ENCODE results near the gene UNC93B1.

The UNC93B1 gene

GRCh38 chr11:68028802-68029545, 25.1 kb upstream of the UNC93B1 start:
- Histone ChIP-seq H3K9me3 (ENCODE audit: control extremely low read depth in 1 of 5, control insufficient read depth in 4 of 5, insufficient read depth in 2 of 5, low read depth in 1 of 5, low read length in 4 of 5) (peaks cover 0 to 10% (median 0%) of the 10 kb centered on the region in 5 experiments), H3K27me3 (replicated peaks in 2 of 5; ENCODE audit: control insufficient read depth in 4 of 5, insufficient read depth in 5 of 5, low read length in 4 of 5) (no peaks in the 10 kb centered on the region), H3K4me3 (ENCODE audit: control insufficient read depth in 1 of 7, extremely low read depth in 1 of 7, insufficient read depth in 4 of 7, low read depth in 2 of 7, low read length in 6 of 7) (peak overlapping the region in 2 of 7 experiments; percentile 90 to 96), H3K27ac (ENCODE audit: insufficient read depth in 1 of 2, low read depth in 1 of 2, low read length in 2 of 2, poor library complexity in 1 of 2, severe bottlenecking in 2 of 2) (no peak overlapping the region), H3K36me3 (ENCODE audit: control insufficient read depth in 4 of 4, insufficient read depth in 4 of 4, low read length in 3 of 4) (peaks cover 2 to 46% (median 15%) of the 10 kb centered on the region in 4 experiments), H3K4me1 (ENCODE audit: control extremely low read depth in 1 of 4, control insufficient read depth in 4 of 4, insufficient read depth in 4 of 4, low read length in 3 of 4) (peaks cover 2 to 25% (median 17%) of the 10 kb centered on the region in 4 experiments)
- no peak for DNase-seq
- POLR2A ChIA-PET: interaction anchor here (0.7 kb wide), 1 partner anchor 1693 kb away, joined by 3 read pairs; the partner anchor contains the start of gene RIN1
- CTCF ChIA-PET: interaction anchor here (0.6 to 1.7 kb wide), 4 partner anchors 9 to 23 kb away, joined by 3 to 8 read pairs (median 4); partner anchors contain the start of genes ALDH3B1 and TCIRG1
- WGBS (ENCODE audit: insufficient coverage): 96% methylated on average over 12 of the region's 12 CpGs

DNA sequence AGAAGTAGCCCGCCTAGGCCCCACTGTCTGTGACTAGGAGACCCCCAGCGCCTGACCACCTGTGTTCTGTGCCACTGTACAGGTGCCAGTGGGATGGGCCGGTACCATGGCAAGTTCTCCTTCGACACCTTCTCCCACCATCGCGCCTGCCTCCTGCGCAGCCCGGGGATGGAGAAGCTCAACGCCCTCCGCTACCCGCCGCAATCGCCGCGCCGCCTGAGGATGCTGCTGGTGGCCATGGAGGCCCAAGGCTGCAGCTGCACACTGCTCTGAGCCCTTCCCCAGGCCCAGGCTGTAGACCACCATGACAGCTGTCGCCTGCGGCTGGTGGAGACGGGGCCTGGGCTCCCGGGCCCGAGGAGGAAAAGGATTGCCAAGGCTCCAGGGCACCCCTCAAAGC, 23.8 kb upstream of the UNC93B1 start:
- H3K9me3 ChIP-seq (ENCODE audit: control extremely low read depth in 1 of 5, control insufficient read depth in 4 of 5, insufficient read depth in 2 of 5, low read depth in 1 of 5, low read length in 4 of 5): peaks cover 0 to 10% (median 0%) of the 10 kb centered on the region in 5 experiments
- POLR2A ChIA-PET: no interaction called here
- H3K27me3 ChIP-seq (replicated peaks in 2 of 5; ENCODE audit: control insufficient read depth in 4 of 5, insufficient read depth in 5 of 5, low read length in 4 of 5): no peaks in the 10 kb centered on the region
- no peak overlapping the region for H3K27ac ChIP-seq (ENCODE audit: insufficient read depth in 1 of 2, low read depth in 1 of 2, low read length in 2 of 2, poor library complexity in 1 of 2, severe bottlenecking in 2 of 2)
- CTCF ChIA-PET: no interaction called here
- peaks cover 0 to 43% (median 8%) of the 10 kb centered on the region in 4 experiments for H3K36me3 ChIP-seq (ENCODE audit: control insufficient read depth in 4 of 4, insufficient read depth in 4 of 4, low read length in 3 of 4)
- peaks cover 2 to 25% (median 17%) of the 10 kb centered on the region in 4 experiments for H3K4me1 ChIP-seq (ENCODE audit: control extremely low read depth in 1 of 4, control insufficient read depth in 4 of 4, insufficient read depth in 4 of 4, low read length in 3 of 4)
- DNase-seq: no peak
- whole genome bisulfite sequencing (ENCODE audit: insufficient coverage): 94% methylated on average over 18 of the region's 21 CpGs
- H3K4me3 ChIP-seq (ENCODE audit: control insufficient read depth in 1 of 7, extremely low read depth in 1 of 7, insufficient read depth in 4 of 7, low read depth in 2 of 7, low read length in 6 of 7): no peak overlapping the region

- peaks cover 2 to 19% (median 14%) of the 10 kb centered on the region in 4 experiments for H3K4me1 ChIP-seq (ENCODE audit: control extremely low read depth in 1 of 4, control insufficient read depth in 4 of 4, insufficient read depth in 4 of 4, low read length in 3 of 4)
These were observed 22.7 kb upstream of the UNC93B1 start for GRCh38 chr11:68026391-68027105.

GRCh38 chr11:68025047-68025446, 21.1 kb upstream of the UNC93B1 start:
- POLR2A ChIA-PET: no interaction called here
- Histone ChIP-seq H3K27me3 (replicated peaks in 2 of 5; ENCODE audit: control insufficient read depth in 4 of 5, insufficient read depth in 5 of 5, low read length in 4 of 5) (no peaks in the 10 kb centered on the region), H3K36me3 (ENCODE audit: control insufficient read depth in 4 of 4, insufficient read depth in 4 of 4, low read length in 3 of 4) (peaks cover 0 to 47% (median 5%) of the 10 kb centered on the region in 4 experiments), H3K4me1 (ENCODE audit: control extremely low read depth in 1 of 4, control insufficient read depth in 4 of 4, insufficient read depth in 4 of 4, low read length in 3 of 4) (peaks cover 0 to 10% (median 8%) of the 10 kb centered on the region in 4 experiments), H3K9me3 (ENCODE audit: control extremely low read depth in 1 of 5, control insufficient read depth in 4 of 5, insufficient read depth in 2 of 5, low read depth in 1 of 5, low read length in 4 of 5) (peaks cover 0 to 10% (median 0%) of the 10 kb centered on the region in 5 experiments), H3K27ac (ENCODE audit: insufficient read depth in 1 of 2, low read depth in 1 of 2, low read length in 2 of 2, poor library complexity in 1 of 2, severe bottlenecking in 2 of 2) (no peak overlapping the region), H3K4me3 (ENCODE audit: control insufficient read depth in 1 of 7, extremely low read depth in 1 of 7, insufficient read depth in 4 of 7, low read depth in 2 of 7, low read length in 6 of 7) (no peak overlapping the region)
- CTCF ChIA-PET: interaction anchor here (1.2 kb wide), 1 partner anchor 14 kb away, joined by 3 read pairs; no protein-coding TSS in a partner anchor
- WGBS (ENCODE audit: insufficient coverage): 95% methylated on average over 5 of the region's 5 CpGs
- DNase-seq: peak in 1 of 3 donors; percentile 26

More at GRCh38 chr11:68026391-68027105, 22.7 kb upstream of the UNC93B1 start:
- H3K36me3 ChIP-seq (ENCODE audit: control insufficient read depth in 4 of 4, insufficient read depth in 4 of 4, low read length in 3 of 4): peaks cover 0 to 47% (median 5%) of the 10 kb centered on the region in 4 experiments
- H3K27me3 ChIP-seq (replicated peaks in 2 of 5; ENCODE audit: control insufficient read depth in 4 of 5, insufficient read depth in 5 of 5, low read length in 4 of 5): no peaks in the 10 kb centered on the region
- no peak for DNase-seq
- 97% methylated on average over 15 of the region's 18 CpGs for whole genome bisulfite sequencing (ENCODE audit: insufficient coverage)
- ChIA-PET CTCF (interaction anchor here (1.0 to 1.5 kb wide), 2 partner anchors 17 to 20 kb away, joined by 3 to 4 read pairs; no protein-coding TSS in a partner anchor), POLR2A (no interaction called here)
- H3K4me3 ChIP-seq (ENCODE audit: control insufficient read depth in 1 of 7, extremely low read depth in 1 of 7, insufficient read depth in 4 of 7, low read depth in 2 of 7, low read length in 6 of 7): no peak overlapping the region
- peaks cover 0 to 10% (median 0%) of the 10 kb centered on the region in 5 experiments for H3K9me3 ChIP-seq (ENCODE audit: control extremely low read depth in 1 of 5, control insufficient read depth in 4 of 5, insufficient read depth in 2 of 5, low read depth in 1 of 5, low read length in 4 of 5)
- no peak overlapping the region for H3K27ac ChIP-seq (ENCODE audit: insufficient read depth in 1 of 2, low read depth in 1 of 2, low read length in 2 of 2, poor library complexity in 1 of 2, severe bottlenecking in 2 of 2)

- Histone ChIP-seq H3K4me3 (ENCODE audit: control insufficient read depth in 1 of 7, extremely low read depth in 1 of 7, insufficient read depth in 4 of 7, low read depth in 2 of 7, low read length in 6 of 7) (no peak overlapping the region), H3K36me3 (ENCODE audit: control insufficient read depth in 4 of 4, insufficient read depth in 4 of 4, low read length in 3 of 4) (peaks cover 0 to 47% (median 5%) of the 10 kb centered on the region in 4 experiments), H3K27ac (ENCODE audit: insufficient read depth in 1 of 2, low read depth in 1 of 2, low read length in 2 of 2, poor library complexity in 1 of 2, severe bottlenecking in 2 of 2) (no peak overlapping the region), H3K9me3 (ENCODE audit: control extremely low read depth in 1 of 5, control insufficient read depth in 4 of 5, insufficient read depth in 2 of 5, low read depth in 1 of 5, low read length in 4 of 5) (peaks cover 0 to 10% (median 0%) of the 10 kb centered on the region in 5 experiments), H3K4me1 (ENCODE audit: control extremely low read depth in 1 of 4, control insufficient read depth in 4 of 4, insufficient read depth in 4 of 4, low read length in 3 of 4) (peaks cover 0 to 6% (median 4%) of the 10 kb centered on the region in 4 experiments), H3K27me3 (replicated peaks in 2 of 5; ENCODE audit: control insufficient read depth in 4 of 5, insufficient read depth in 5 of 5, low read length in 4 of 5) (no peaks in the 10 kb centered on the region)
- no peak for DNase-seq
- WGBS (ENCODE audit: insufficient coverage): 100% methylated on average over 5 of the region's 5 CpGs
- CTCF ChIA-PET: interaction anchor here (1.2 kb wide), 1 partner anchor 13 kb away, joined by 3 read pairs; no protein-coding TSS in a partner anchor
- POLR2A ChIA-PET: interaction anchor here (0.6 to 1.2 kb wide), 2 partner anchors 20 to 24 kb away, joined by 3 read pairs; partner anchors contain the start of gene UNC93B1
These were observed 20.6 kb upstream of the UNC93B1 start for GRCh38 chr11:68024508-68024907.

DNA sequence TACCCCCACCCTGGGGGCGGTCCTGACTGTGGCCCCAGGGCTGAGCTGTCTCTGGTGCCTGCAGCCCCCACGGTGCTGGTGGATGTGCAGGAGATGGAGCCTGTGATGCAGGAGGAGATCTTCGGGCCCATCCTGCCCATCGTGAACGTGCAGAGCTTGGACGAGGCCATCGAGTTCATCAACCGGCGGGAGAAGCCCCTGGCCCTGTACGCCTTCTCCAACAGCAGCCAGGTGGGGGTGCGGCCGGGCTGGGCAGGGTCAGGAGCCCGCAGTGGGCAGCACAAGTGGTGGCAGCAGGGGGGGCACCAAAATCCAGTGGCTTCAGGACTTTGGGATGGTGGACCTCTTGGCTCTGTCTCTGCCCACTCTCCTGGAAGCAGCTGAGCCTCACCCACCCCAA, 18.6 kb upstream of the UNC93B1 start:
- DNase-seq: no peak
- WGBS (ENCODE audit: insufficient coverage): 97% methylated on average over 8 of the region's 13 CpGs
- peaks cover 0 to 10% (median 0%) of the 10 kb centered on the region in 5 experiments for H3K9me3 ChIP-seq (ENCODE audit: control extremely low read depth in 1 of 5, control insufficient read depth in 4 of 5, insufficient read depth in 2 of 5, low read depth in 1 of 5, low read length in 4 of 5)
- peaks cover 0 to 44% (median 5%) of the 10 kb centered on the region in 4 experiments for H3K36me3 ChIP-seq (ENCODE audit: control insufficient read depth in 4 of 4, insufficient read depth in 4 of 4, low read length in 3 of 4)
- POLR2A ChIA-PET: interaction anchor here (1.3 kb wide), 1 partner anchor 15 kb away, joined by 4 read pairs; no protein-coding TSS in a partner anchor
- H3K4me1 ChIP-seq (ENCODE audit: control extremely low read depth in 1 of 4, control insufficient read depth in 4 of 4, insufficient read depth in 4 of 4, low read length in 3 of 4): no peaks in the 10 kb centered on the region
- H3K4me3 ChIP-seq (ENCODE audit: control insufficient read depth in 1 of 7, extremely low read depth in 1 of 7, insufficient read depth in 4 of 7, low read depth in 2 of 7, low read length in 6 of 7): no peak overlapping the region
- H3K27ac ChIP-seq (ENCODE audit: insufficient read depth in 1 of 2, low read depth in 1 of 2, low read length in 2 of 2, poor library complexity in 1 of 2, severe bottlenecking in 2 of 2): no peak overlapping the region
- no peaks in the 10 kb centered on the region for H3K27me3 ChIP-seq (replicated peaks in 2 of 5; ENCODE audit: control insufficient read depth in 4 of 5, insufficient read depth in 5 of 5, low read length in 4 of 5)
- CTCF ChIA-PET: no interaction called here

All from common myeloid progenitor, CD34-positive (primary cell).